Measurements from ENCODE around the gene STK39. TPM values are rescaled to one million over a fixed set of nuclear protein-coding genes. Genes with fewer than 3 reads are reported as not detected.

STK39 gene
- total RNA-seq, 2 donors from 2014 or later: 37.1 to 41.0 TPM

GRCh38 chr2:168254158-168254935 is 7.0 kb upstream of the STK39 start:
- Mint-ChIP-seq H3K9me3 (peaks cover 7 to 8% of the 10 kb centered on the region in 2 donors), H3K27me3 (ENCODE audit: low read depth) (no peaks in the 10 kb centered on the region), H3K4me1 (ENCODE audit: low read depth) (no peaks in the 10 kb centered on the region), H3K36me3 (ENCODE audit: insufficient read depth in 2 of 2) (peaks cover 4 to 9% of the 10 kb centered on the region in 2 donors), H3K27ac (no peak overlapping the region), H3K4me3 (no peak overlapping the region)
- DNase-seq: no peak
- ATAC-seq (replicated peaks in 1 of 2): no peak

DNA sequence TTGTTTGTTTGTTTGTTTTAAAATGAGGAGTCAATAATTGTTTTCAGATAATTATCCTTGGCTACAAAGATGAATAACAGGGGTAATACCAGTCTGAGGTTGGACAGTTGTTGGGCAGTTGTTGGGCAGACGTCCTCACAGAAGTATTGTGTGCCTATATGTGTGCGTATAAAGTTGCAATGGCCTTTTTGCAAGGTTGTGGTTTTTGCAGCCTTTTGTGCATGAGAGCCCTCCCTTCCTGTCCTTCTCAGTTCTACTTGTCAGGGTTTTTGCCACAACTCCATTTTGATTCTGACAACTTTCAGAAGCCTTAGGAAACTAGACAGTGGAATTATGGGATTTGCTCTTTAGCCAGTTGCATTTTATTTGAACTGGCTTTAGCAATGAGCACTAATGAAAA is 6.0 kb upstream of the STK39 start:
- Mint-ChIP-seq H3K36me3 (ENCODE audit: insufficient read depth in 2 of 2) (peaks cover 0 to 1% of the 10 kb centered on the region in 2 donors), H3K27ac (no peak overlapping the region), H3K4me3 (no peak overlapping the region), H3K9me3 (peaks cover 1 to 2% of the 10 kb centered on the region in 2 donors), H3K27me3 (ENCODE audit: low read depth) (peaks cover 6% of the 10 kb centered on the region), H3K4me1 (ENCODE audit: low read depth) (peaks cover 6% of the 10 kb centered on the region)
- ATAC-seq (replicated peaks in 1 of 2) (no peak), DNase-seq (no peak)

GRCh38 chr2:168252976-168253375 is 5.6 kb upstream of the STK39 start:
- ATAC-seq (replicated peaks in 1 of 2) (no peak), DNase-seq (no peak)
- H3K36me3 Mint-ChIP-seq (ENCODE audit: insufficient read depth in 2 of 2): no peaks in the 10 kb centered on the region
- no peak overlapping the region for H3K4me3 Mint-ChIP-seq
- no peak overlapping the region for H3K27ac Mint-ChIP-seq
- no peaks in the 10 kb centered on the region for H3K9me3 Mint-ChIP-seq
- H3K4me1 Mint-ChIP-seq (ENCODE audit: low read depth): peaks cover 10% of the 10 kb centered on the region
- peaks cover 9% of the 10 kb centered on the region for H3K27me3 Mint-ChIP-seq (ENCODE audit: low read depth)

DNA sequence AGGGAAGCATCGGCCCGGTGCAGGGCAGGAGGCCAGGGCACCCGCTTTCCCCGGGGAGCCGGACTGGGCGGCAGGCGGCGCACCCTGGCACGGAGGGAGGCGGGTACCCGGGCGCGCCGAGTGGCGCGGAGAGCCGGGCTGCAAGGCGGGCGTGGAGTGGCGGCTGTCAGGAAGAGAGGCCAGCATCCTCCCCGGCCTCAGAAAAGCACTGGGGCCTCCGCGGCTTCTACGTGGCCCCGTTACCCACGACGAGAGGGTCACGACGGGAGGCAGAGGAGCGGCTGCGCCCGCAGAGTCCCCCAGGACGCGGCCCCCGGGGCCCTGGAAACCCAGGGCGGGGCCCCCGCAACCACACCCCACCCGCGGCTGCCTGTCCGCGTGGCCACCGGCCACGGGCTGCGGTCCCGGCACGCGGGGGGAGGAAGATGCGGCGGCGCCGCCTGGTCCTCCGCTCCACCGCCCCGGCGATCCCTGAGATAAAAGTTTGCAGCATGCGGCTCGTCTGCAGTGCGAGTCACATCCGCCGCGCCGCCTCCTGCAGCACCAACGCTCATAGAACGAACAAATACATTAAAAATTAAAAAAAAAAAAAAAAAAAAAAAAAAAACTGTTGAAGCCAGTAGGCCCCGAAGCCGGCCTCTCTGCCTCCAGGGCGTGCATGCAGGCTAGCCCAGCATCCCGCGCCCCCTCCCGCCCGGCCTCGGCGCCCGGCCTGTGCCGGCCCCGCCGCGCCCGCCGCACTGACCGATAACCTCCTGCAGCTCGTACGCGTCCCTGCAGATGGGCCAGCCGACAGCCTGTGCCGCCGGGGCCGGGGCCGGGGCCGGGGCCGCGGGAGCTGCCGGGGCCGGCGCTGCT is 683 bp downstream of the STK39 start:
- Mint-ChIP-seq H3K27ac (peak overlapping the region; percentile 98), H3K27me3 (ENCODE audit: low read depth) (peaks cover 9% of the 10 kb centered on the region), H3K36me3 (ENCODE audit: insufficient read depth in 2 of 2) (peaks cover 0 to 4% of the 10 kb centered on the region in 2 donors), H3K4me1 (ENCODE audit: low read depth) (peaks cover 40% of the 10 kb centered on the region), H3K9me3 (no peaks in the 10 kb centered on the region), H3K4me3 (peak overlapping the region; percentile 95 to 99)
- DNase-seq (peak; percentile 78 to 83), ATAC-seq (replicated peaks in 1 of 2) (peak; percentile 65 to 67)

DNA sequence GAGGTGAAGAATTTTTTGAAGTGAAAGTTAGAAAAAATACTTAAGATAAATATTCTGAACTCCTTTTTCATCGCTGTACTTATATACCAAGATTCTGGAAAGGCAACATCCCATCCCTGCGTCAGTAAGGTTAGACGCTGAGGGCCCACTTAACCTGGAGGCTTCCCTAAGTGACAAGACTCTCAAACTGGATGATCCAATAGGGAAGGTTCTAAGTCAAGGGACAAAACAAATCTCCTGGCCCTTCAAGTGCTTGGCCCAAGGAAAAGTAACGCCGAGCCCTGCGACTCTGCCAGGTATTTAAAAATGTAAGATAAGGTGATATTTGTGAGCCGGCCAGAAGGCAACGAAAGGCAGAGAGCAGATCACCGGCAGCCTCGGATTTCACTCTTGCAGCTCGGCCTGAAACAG is 1.3 kb downstream of the STK39 start:
- H3K36me3 Mint-ChIP-seq (ENCODE audit: insufficient read depth in 2 of 2): peaks cover 0 to 4% of the 10 kb centered on the region in 2 donors
- ATAC-seq (replicated peaks in 1 of 2) (no peak), DNase-seq (no peak)
- no peaks in the 10 kb centered on the region for H3K9me3 Mint-ChIP-seq
- peaks cover 9% of the 10 kb centered on the region for H3K27me3 Mint-ChIP-seq (ENCODE audit: low read depth)
- peak overlapping the region; percentile 95 to 99 for H3K4me3 Mint-ChIP-seq
- peaks cover 40% of the 10 kb centered on the region for H3K4me1 Mint-ChIP-seq (ENCODE audit: low read depth)
- H3K27ac Mint-ChIP-seq: peak overlapping the region; percentile 98

GRCh38 chr2:168245074-168245825 is 2.1 kb downstream of the STK39 start:
- Mint-ChIP-seq H3K36me3 (ENCODE audit: insufficient read depth in 2 of 2) (peaks cover 0 to 4% of the 10 kb centered on the region in 2 donors), H3K27me3 (ENCODE audit: low read depth) (peaks cover 9% of the 10 kb centered on the region), H3K4me1 (ENCODE audit: low read depth) (peaks cover 40% of the 10 kb centered on the region), H3K9me3 (no peaks in the 10 kb centered on the region), H3K27ac (peak overlapping the region; percentile 86), H3K4me3 (peak overlapping the region; percentile 78 to 91)
- no peak for ATAC-seq (replicated peaks in 1 of 2)
- DNase-seq: no peak

GRCh38 chr2:168244318-168244717 is 3.1 kb downstream of the STK39 start:
- H3K9me3 Mint-ChIP-seq: no peaks in the 10 kb centered on the region
- H3K36me3 Mint-ChIP-seq (ENCODE audit: insufficient read depth in 2 of 2): peaks cover 0 to 4% of the 10 kb centered on the region in 2 donors
- H3K4me1 Mint-ChIP-seq (ENCODE audit: low read depth): peaks cover 40% of the 10 kb centered on the region
- H3K4me3 Mint-ChIP-seq: peak overlapping the region; percentile 78 to 91
- peak; percentile 64 to 65 for ATAC-seq (replicated peaks in 1 of 2)
- peaks cover 9% of the 10 kb centered on the region for H3K27me3 Mint-ChIP-seq (ENCODE audit: low read depth)
- peak overlapping the region; percentile 86 for H3K27ac Mint-ChIP-seq
- DNase-seq: peak; percentile 66 to 77

GRCh38 chr2:168243061-168243460 is 4.3 kb downstream of the STK39 start:
- H3K36me3 Mint-ChIP-seq (ENCODE audit: insufficient read depth in 2 of 2): peaks cover 2 to 4% of the 10 kb centered on the region in 2 donors
- peak overlapping the region; percentile 86 for H3K27ac Mint-ChIP-seq
- DNase-seq: no peak
- no peaks in the 10 kb centered on the region for H3K27me3 Mint-ChIP-seq (ENCODE audit: low read depth)
- no peaks in the 10 kb centered on the region for H3K9me3 Mint-ChIP-seq
- peaks cover 36% of the 10 kb centered on the region for H3K4me1 Mint-ChIP-seq (ENCODE audit: low read depth)
- H3K4me3 Mint-ChIP-seq: peak overlapping the region; percentile 78 to 91
- no peak for ATAC-seq (replicated peaks in 1 of 2)

GRCh38 chr2:168241746-168242145 is 5.6 kb downstream of the STK39 start:
- Mint-ChIP-seq H3K4me3 (no peak overlapping the region), H3K27ac (no peak overlapping the region), H3K27me3 (ENCODE audit: low read depth) (no peaks in the 10 kb centered on the region), H3K4me1 (ENCODE audit: low read depth) (peaks cover 39% of the 10 kb centered on the region), H3K36me3 (ENCODE audit: insufficient read depth in 2 of 2) (peaks cover 3 to 11% of the 10 kb centered on the region in 2 donors), H3K9me3 (no peaks in the 10 kb centered on the region)
- no peak for ATAC-seq (replicated peaks in 1 of 2)
- no peak for DNase-seq

GRCh38 chr2:168241208-168241607 is 6.2 kb downstream of the STK39 start:
- DNase-seq (peak; percentile 28 to 33), ATAC-seq (replicated peaks in 1 of 2) (peak in 1 of 2 donors; percentile 44)
- no peak overlapping the region for H3K4me3 Mint-ChIP-seq
- no peaks in the 10 kb centered on the region for H3K27me3 Mint-ChIP-seq (ENCODE audit: low read depth)
- H3K27ac Mint-ChIP-seq: no peak overlapping the region
- H3K4me1 Mint-ChIP-seq (ENCODE audit: low read depth): peaks cover 39% of the 10 kb centered on the region
- H3K36me3 Mint-ChIP-seq (ENCODE audit: insufficient read depth in 2 of 2): peaks cover 2 to 11% of the 10 kb centered on the region in 2 donors
- no peaks in the 10 kb centered on the region for H3K9me3 Mint-ChIP-seq

GRCh38 chr2:168239281-168239680 is 8.1 kb downstream of the STK39 start:
- H3K27ac Mint-ChIP-seq: peak overlapping the region; percentile 14
- ATAC-seq (replicated peaks in 1 of 2): no peak

GRCh38 chr2:168237741-168238140 is 9.7 kb downstream of the STK39 start:
- Mint-ChIP-seq H3K4me3 (no peak overlapping the region), H3K36me3 (ENCODE audit: insufficient read depth in 2 of 2) (peaks cover 0 to 11% of the 10 kb centered on the region in 2 donors), H3K9me3 (no peaks in the 10 kb centered on the region), H3K27ac (peak overlapping the region; percentile 19), H3K27me3 (ENCODE audit: low read depth) (no peaks in the 10 kb centered on the region), H3K4me1 (ENCODE audit: low read depth) (peaks cover 37% of the 10 kb centered on the region)
- DNase-seq (no peak), ATAC-seq (replicated peaks in 1 of 2) (no peak)

More at GRCh38 chr2:168239281-168239680, 8.1 kb downstream of the STK39 start:
- Mint-ChIP-seq H3K27me3 (ENCODE audit: low read depth) (no peaks in the 10 kb centered on the region), H3K4me1 (ENCODE audit: low read depth) (peaks cover 37% of the 10 kb centered on the region), H3K9me3 (no peaks in the 10 kb centered on the region), H3K4me3 (peak overlapping the region; percentile 33 to 54), H3K36me3 (ENCODE audit: insufficient read depth in 2 of 2) (peaks cover 0 to 11% of the 10 kb centered on the region in 2 donors)
- no peak for DNase-seq
